Mucosa of rectum (tissue), 2 donors: ENCODE data around the gene TRIM32.

Experiments
- H3K27ac ChIP-seq, 2 donors: one replicate each; pipeline ENCODE4 v1.7.0; 2013; ENCODE audit warnings: inconsistent platforms in 2 of 2, low read depth in 2 of 2, low read length in 2 of 2
- H3K27me3 ChIP-seq, 2 donors: one replicate each; pipeline ENCODE4 v1.7.0; 2013; ENCODE audit warnings: low read length in 2 of 2; ENCODE audit not compliant: control insufficient read depth in 2 of 2, insufficient read depth in 2 of 2
- H3K36me3 ChIP-seq, 2 donors: one replicate each; pipeline ENCODE4 v1.7.0; 2013; ENCODE audit warnings: low read length in 2 of 2; ENCODE audit not compliant: control insufficient read depth in 2 of 2, insufficient read depth in 2 of 2
- H3K4me1 ChIP-seq, 2 donors: one replicate each; pipeline ENCODE4 v1.7.0; 2013; ENCODE audit warnings: low read length in 2 of 2, mild to moderate bottlenecking in 1 of 2; ENCODE audit not compliant: control insufficient read depth in 2 of 2, insufficient read depth in 2 of 2
- H3K4me3 ChIP-seq, 2 donors: one replicate each; pipeline ENCODE4 v1.7.0; 2013; ENCODE audit warnings: low read length in 2 of 2
- H3K9ac ChIP-seq, 2 donors: one replicate each; pipeline ENCODE4 v1.7.0; 2013; ENCODE audit warnings: low read length in 2 of 2, low read depth in 1 of 2, mild to moderate bottlenecking in 1 of 2
- H3K9me3 ChIP-seq, 2 donors: one replicate each; pipeline ENCODE4 v1.7.0; 2013; ENCODE audit warnings: low read length in 2 of 2; ENCODE audit not compliant: control insufficient read depth in 2 of 2
- donor health status: healthy.
- donor health status: Normal muscosa, but diverticular disease.

Gene TRIM32

DNA sequence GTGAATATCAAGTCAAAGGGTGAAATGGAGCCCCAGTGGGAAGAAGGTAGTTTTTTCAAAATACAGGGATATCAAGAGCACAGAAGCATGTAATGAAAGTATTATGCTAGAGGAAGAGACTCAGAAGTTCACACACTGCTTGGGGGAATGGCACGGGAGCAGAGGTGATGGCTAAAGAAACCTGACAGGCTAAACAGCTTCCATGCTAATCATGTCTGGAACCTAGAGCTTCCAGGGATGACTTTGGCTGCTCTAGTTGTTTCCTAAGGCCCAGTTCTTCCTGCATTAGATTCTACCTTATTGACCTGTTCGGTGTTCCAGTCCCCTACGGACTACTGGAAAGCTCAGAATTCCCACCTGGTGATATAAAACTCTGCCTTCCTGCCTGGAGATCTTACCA is 34.3 kb downstream of the TRIM32 start:
- Histone ChIP-seq H3K9ac (no peak overlapping the region), H3K36me3 (no peaks in the 10 kb centered on the region), H3K4me3 (no peak overlapping the region), H3K9me3 (no peaks in the 10 kb centered on the region), H3K27me3 (no peaks in the 10 kb centered on the region), H3K27ac (no peak overlapping the region), H3K4me1 (no peaks in the 10 kb centered on the region)

- Histone ChIP-seq H3K36me3 (no peaks in the 10 kb centered on the region), H3K4me1 (no peaks in the 10 kb centered on the region), H3K4me3 (no peak overlapping the region), H3K9ac (no peak overlapping the region), H3K27ac (no peak overlapping the region), H3K27me3 (no peaks in the 10 kb centered on the region), H3K9me3 (no peaks in the 10 kb centered on the region)
Observed at GRCh38 chr9:116721944-116722343, 34.8 kb downstream of the TRIM32 start.

DNA sequence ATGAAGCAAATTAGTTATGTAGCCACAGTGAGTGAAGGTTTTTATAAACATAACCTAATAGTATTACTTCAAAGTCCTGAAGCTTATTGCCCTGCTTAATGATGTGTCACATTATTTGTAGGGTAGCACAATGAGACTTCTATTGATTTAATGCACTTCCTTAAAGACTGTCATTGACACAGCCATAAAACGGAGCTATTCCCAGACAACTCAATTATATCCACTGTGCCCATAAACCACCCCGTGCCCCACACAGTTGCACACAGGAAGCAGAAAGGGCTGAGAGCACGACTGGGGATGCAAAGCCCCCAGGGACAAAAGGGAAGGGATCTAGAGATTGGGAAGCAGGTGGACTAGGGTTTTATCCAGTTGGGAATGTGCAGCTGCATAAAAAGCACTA is 37.0 kb downstream of the TRIM32 start:
- H3K9ac ChIP-seq, result no peak overlapping the region
- H3K27me3 ChIP-seq, result no peaks in the 10 kb centered on the region
- no peaks in the 10 kb centered on the region for H3K4me1 ChIP-seq
- no peak overlapping the region for H3K27ac ChIP-seq
- no peaks in the 10 kb centered on the region for H3K36me3 ChIP-seq
- no peak overlapping the region for H3K4me3 ChIP-seq
- H3K9me3 ChIP-seq, result no peaks in the 10 kb centered on the region

GRCh38 chr9:116726602-116727001 is 39.5 kb downstream of the TRIM32 start:
- Histone ChIP-seq H3K27me3 (no peaks in the 10 kb centered on the region), H3K36me3 (no peaks in the 10 kb centered on the region), H3K27ac (no peak overlapping the region), H3K4me3 (no peak overlapping the region), H3K9me3 (no peaks in the 10 kb centered on the region), H3K9ac (no peak overlapping the region), H3K4me1 (no peaks in the 10 kb centered on the region)

DNA sequence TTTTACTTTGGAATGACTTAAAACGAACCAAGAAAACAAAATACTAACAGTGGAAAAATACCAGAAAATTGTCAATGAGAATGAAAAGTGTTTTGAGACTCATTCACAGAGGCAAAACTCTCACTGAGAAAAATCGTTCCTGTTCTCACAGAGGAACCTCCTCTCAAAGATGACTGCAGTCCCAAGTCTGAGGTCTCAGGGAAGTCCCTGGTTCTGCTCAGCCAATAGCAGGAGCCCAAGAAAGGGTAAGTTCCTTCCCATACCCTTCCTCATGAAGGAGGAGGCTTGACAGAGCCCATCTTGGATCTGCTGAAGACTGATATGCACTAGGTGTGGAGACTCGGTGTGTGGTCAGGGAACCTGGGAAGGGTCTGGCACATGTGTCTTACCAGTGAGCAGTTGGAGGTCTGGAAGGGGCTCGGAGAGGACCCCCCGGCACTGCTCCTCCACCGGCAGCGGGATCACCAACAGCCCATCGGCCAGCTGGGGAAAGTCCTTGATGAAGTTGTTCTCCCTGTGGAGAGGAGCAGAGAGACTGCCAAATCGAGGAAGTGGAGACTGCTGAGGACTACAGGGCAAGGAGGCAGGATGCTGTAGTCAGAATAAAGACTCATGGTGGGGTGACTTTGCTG is 46.0 kb downstream of the TRIM32 start:
- Histone ChIP-seq H3K27ac (no peak overlapping the region), H3K4me3 (no peak overlapping the region), H3K36me3 (no peaks in the 10 kb centered on the region), H3K27me3 (no peaks in the 10 kb centered on the region), H3K9me3 (no peaks in the 10 kb centered on the region), H3K4me1 (no peaks in the 10 kb centered on the region), H3K9ac (no peak overlapping the region)

DNA sequence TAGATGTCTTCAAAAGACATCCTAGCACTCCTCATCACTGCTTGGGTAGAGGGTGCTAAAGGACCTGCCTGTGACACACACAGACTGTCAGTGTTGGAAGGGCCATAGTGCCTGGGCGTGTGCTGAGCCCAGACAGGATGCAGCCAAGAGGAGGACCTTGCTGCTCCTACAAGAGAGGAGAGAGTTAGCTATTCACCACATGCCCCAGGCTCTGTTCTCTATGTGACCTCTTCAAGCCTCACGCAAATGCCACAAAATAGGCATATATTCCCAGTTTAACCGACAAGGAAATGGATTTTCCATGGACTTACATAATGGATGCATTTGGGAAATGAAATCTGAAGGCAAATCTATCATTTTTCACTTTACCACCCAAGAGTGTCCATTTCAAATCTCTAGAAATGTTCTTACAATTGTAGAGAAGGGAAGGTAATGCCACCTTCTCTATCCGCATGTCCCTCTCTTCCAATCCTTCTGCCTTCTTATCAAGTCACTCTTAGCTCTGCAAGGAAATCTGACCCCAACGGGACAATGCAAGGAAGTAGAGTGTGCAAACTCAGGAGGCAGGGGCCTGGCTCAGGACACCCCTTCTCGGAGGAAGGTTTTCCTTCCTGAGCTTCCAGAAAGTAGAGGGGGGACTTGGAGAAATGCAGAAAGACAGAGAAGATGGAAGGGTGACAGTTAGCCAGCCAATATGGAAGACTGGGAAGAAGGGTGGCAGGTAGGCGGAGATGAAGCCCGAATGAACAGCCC is 49.5 kb downstream of the TRIM32 start:
- Histone ChIP-seq H3K9me3 (no peaks in the 10 kb centered on the region), H3K9ac (no peak overlapping the region), H3K27ac (no peak overlapping the region), H3K36me3 (no peaks in the 10 kb centered on the region), H3K4me1 (no peaks in the 10 kb centered on the region), H3K27me3 (no peaks in the 10 kb centered on the region), H3K4me3 (no peak overlapping the region)

GRCh38 chr9:116737152-116737546 is 50.0 kb downstream of the TRIM32 start:
- Histone ChIP-seq H3K9ac (no peak overlapping the region), H3K9me3 (no peaks in the 10 kb centered on the region)

DNA sequence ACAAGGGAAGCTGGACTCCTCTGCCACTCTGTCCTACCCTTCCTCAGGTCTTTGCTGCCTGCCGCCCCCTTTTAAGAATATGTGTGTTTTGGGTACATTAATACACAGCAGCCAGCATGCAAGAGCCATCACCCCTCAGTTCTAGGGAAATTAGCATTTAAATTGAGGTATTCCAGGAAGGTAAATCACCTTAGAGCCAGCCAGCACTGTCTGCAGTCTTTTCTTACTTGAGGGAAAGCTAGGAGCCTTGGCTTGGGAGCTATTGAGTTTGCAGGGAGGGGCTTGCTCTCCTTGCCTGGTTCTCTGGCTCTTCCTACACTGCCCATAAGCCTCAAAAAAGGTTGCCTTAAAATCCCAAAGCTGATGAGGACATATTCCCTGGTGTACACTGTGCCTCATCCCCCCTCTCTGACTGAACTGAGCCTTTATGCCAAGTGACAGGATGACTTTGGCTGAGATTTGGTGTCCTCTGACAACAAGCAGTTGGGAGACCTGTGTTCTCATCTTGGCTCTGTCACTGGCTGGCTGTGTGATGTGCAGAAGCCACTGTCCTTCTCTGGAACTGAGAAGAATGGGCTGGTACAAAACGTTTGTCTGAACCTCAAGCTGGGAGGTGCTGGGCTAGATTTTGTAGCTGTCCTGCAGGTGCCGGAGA is 54.1 kb downstream of the TRIM32 start:
- Histone ChIP-seq H3K4me1 (no peaks in the 10 kb centered on the region), H3K4me3 (no peak overlapping the region)

More at GRCh38 chr9:116737152-116737546, 50.0 kb downstream of the TRIM32 start:
- Histone ChIP-seq H3K36me3 (no peaks in the 10 kb centered on the region), H3K4me1 (no peaks in the 10 kb centered on the region), H3K27ac (no peak overlapping the region), H3K27me3 (no peaks in the 10 kb centered on the region), H3K4me3 (no peak overlapping the region)

GRCh38 chr9:116741742-116742141 is 54.6 kb downstream of the TRIM32 start:
- Histone ChIP-seq H3K4me1 (no peaks in the 10 kb centered on the region), H3K36me3 (no peaks in the 10 kb centered on the region), H3K4me3 (no peak overlapping the region), H3K9me3 (no peaks in the 10 kb centered on the region), H3K27ac (no peak overlapping the region), H3K27me3 (no peaks in the 10 kb centered on the region), H3K9ac (no peak overlapping the region)

More for the DNA sequence above, 54.1 kb downstream of the TRIM32 start:
- Histone ChIP-seq H3K27ac (no peak overlapping the region), H3K9me3 (no peaks in the 10 kb centered on the region), H3K27me3 (no peaks in the 10 kb centered on the region), H3K36me3 (no peaks in the 10 kb centered on the region), H3K9ac (no peak overlapping the region)

GRCh38 chr9:116749176-116749575 is 62.1 kb downstream of the TRIM32 start:
- H3K27ac ChIP-seq, result no peak overlapping the region
- no peaks in the 10 kb centered on the region for H3K4me1 ChIP-seq
- no peaks in the 10 kb centered on the region for H3K36me3 ChIP-seq
- no peaks in the 10 kb centered on the region for H3K9me3 ChIP-seq
- no peaks in the 10 kb centered on the region for H3K27me3 ChIP-seq
- H3K4me3 ChIP-seq, result no peak overlapping the region
- no peak overlapping the region for H3K9ac ChIP-seq
